ENCODE measurements around the gene HDDC2. TPM values are rescaled to one million over a fixed set of nuclear protein-coding genes. Genes with fewer than 3 reads are reported as not detected.
A peak's percentile ranks its signal among the peaks of the same experiment; 100 is the strongest.
"Not testable (repeated sequence)": the region's sequence is repeated elsewhere in the genome, so short reads cannot be mapped to it uniquely, and the experiment has no call there.

Gene HDDC2
- total RNA-seq, 2 experiments from 2014 or later, result 61.3 to 72.3 TPM

DNA sequence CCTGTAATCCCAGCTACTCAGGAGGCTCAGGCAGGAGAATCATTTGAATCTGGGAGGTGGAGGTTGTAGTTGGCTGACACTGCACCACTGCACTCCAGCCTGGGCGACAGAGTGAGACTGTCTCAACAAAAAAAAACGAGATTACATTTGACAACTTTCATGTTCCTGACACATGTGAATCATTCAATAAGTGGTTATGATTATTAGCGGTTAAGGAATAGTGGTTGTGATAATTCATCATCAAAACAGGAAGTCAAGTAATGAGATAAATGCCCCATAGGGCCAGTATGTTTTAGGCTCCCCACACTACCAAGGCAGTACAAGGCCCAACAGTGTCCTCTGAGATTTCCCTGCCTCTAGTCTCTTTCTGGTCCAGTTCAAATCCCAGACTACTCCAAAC is 2.5 kb downstream of the HDDC2 start:
- peak overlapping the region; percentile 5 for H3K27ac Mint-ChIP-seq
- POLR2A ChIA-PET, result interaction anchor here (0.8 kb wide), 1 partner anchor 481 kb away, joined by 3 read pairs; no protein-coding TSS in a partner anchor
- H3K4me1 Mint-ChIP-seq, result peaks cover 40% of the 10 kb centered on the region

GRCh38 chr6:125296471-125296870 is 5.3 kb downstream of the HDDC2 start:
- no peak overlapping the region for H3K4me3 Mint-ChIP-seq
- H3K4me1 Mint-ChIP-seq, result peaks cover 29% of the 10 kb centered on the region
- H3K27ac Mint-ChIP-seq, result no peak overlapping the region
- H3K9me3 Mint-ChIP-seq, result no peaks in the 10 kb centered on the region
- no peaks in the 10 kb centered on the region for H3K27me3 Mint-ChIP-seq
- DNase-seq, result no peak
- POLR2A ChIA-PET, result no interaction called here
- no peak for ATAC-seq (ENCODE audit: low read depth)
- peaks cover 58% of the 10 kb centered on the region for H3K36me3 Mint-ChIP-seq

More for the DNA sequence above, 2.5 kb downstream of the HDDC2 start:
- H3K27me3 Mint-ChIP-seq, result peaks cover 3% of the 10 kb centered on the region
- peaks cover 43% of the 10 kb centered on the region for H3K36me3 Mint-ChIP-seq
- no peaks in the 10 kb centered on the region for H3K9me3 Mint-ChIP-seq
- no peak for ATAC-seq (ENCODE audit: low read depth)
- peak overlapping the region; percentile 92 for H3K4me3 Mint-ChIP-seq
- no peak for DNase-seq

DNA sequence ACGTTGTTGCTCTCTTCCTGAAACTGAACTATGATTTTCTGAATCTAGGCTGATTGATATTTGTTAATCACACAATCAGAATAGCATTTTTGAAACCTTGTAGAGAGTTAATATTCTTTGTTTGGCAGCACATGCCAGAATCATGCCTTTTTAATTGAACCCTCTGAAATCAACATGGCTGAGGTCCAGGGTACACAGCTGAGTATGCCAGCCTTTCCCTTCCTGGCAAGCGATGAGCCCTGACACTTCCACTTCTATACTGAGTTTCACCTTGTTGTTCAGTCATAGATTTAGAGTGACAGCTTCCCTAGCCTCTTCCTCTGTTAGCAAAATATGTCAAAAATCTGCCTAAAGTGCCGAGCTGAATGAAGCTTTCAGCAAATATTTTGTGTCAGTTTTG is 6.8 kb downstream of the HDDC2 start:
- H3K4me1 Mint-ChIP-seq, result peaks cover 16% of the 10 kb centered on the region
- H3K36me3 Mint-ChIP-seq, result peaks cover 65% of the 10 kb centered on the region
- DNase-seq, result no peak
- no peak for ATAC-seq (ENCODE audit: low read depth)
- no peak overlapping the region for H3K27ac Mint-ChIP-seq
- POLR2A ChIA-PET, result no interaction called here
- H3K27me3 Mint-ChIP-seq, result no peaks in the 10 kb centered on the region
- H3K9me3 Mint-ChIP-seq, result no peaks in the 10 kb centered on the region
- no peak overlapping the region for H3K4me3 Mint-ChIP-seq

DNA sequence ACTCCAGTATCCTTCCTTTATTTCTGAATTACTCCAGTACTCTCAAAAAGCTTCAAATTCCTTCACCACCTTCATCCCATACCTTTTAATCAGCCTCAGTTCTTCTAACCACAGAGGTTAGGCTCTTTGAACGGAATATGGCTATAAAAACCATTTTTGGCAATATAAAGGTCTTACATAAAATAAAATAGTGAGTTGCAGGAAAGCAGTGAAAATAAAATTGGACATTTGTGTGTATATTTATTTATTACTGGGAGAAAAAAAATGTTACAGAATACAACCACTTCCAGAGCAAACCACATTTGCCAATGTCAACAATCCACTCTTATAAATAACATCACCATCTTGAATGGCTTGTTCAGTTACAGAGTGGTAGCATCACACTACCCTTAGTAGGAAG is 7.7 kb downstream of the HDDC2 start:
- no peak for ATAC-seq (ENCODE audit: low read depth)
- Mint-ChIP-seq H3K27ac (no peak overlapping the region), H3K9me3 (peaks cover 3% of the 10 kb centered on the region), H3K4me3 (no peak overlapping the region), H3K27me3 (no peaks in the 10 kb centered on the region), H3K36me3 (peaks cover 62% of the 10 kb centered on the region), H3K4me1 (peaks cover 11% of the 10 kb centered on the region)
- no peak for DNase-seq
- POLR2A ChIA-PET, result no interaction called here

- POLR2A ChIA-PET, result no interaction called here
- DNase-seq (no peak), ATAC-seq (ENCODE audit: low read depth) (no peak)
- Mint-ChIP-seq H3K27ac (no peak overlapping the region), H3K9me3 (peaks cover 3% of the 10 kb centered on the region), H3K4me1 (peaks cover 10% of the 10 kb centered on the region), H3K27me3 (no peaks in the 10 kb centered on the region), H3K36me3 (peaks cover 61% of the 10 kb centered on the region), H3K4me3 (no peak overlapping the region)
Measured at GRCh38 chr6:125293587-125293986, 8.2 kb downstream of the HDDC2 start.

DNA sequence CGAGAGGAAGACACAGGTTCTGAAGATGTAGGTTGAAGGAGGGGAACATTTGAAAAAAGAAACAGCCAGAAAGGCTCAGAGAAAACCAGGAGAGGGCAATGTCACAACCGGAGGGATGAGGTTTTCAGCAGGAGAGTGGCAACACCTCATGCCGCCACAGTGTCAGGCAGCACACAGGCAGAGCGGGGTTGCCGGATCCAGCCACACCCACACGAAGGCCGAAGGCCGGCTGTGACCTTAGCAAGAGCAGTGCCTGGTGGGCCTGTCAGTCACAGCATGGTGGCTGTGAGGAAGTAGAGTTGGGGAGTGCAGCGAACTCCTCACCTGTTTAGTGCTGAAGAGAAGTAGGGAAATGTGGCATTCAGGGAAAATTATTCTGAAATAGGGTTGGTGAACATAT is 14.0 kb downstream of the HDDC2 start:
- Mint-ChIP-seq H3K4me1 (peaks cover 6% of the 10 kb centered on the region), H3K9me3 (peaks cover 14% of the 10 kb centered on the region), H3K27ac (no peak overlapping the region), H3K4me3 (no peak overlapping the region), H3K27me3 (no peaks in the 10 kb centered on the region), H3K36me3 (peaks cover 80% of the 10 kb centered on the region)
- no peak for ATAC-seq (ENCODE audit: low read depth)
- POLR2A ChIA-PET, result no interaction called here
- no peak for DNase-seq

DNA sequence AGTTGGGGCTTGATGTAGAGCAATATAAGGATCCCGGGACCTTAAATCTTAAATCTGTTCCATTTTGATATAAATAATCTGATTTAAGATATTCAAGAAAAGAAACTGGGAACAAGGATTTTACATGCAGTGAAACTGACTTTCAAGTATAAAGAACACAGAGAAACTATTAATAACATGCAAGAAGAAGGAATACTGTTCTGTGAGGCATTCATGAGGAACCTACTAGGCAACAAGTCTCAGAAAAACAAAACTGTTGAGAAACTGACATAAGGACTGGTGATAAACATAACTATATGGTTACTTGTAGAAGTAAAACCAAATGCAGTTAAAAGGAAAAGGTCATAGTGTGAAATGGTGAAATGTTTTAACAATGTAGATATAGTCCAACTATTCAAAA is 15.8 kb downstream of the HDDC2 start:
- Mint-ChIP-seq H3K4me3 (no peak overlapping the region), H3K36me3 (peaks cover 78% of the 10 kb centered on the region), H3K9me3 (peaks cover 19% of the 10 kb centered on the region), H3K27ac (no peak overlapping the region), H3K4me1 (peaks cover 5% of the 10 kb centered on the region), H3K27me3 (no peaks in the 10 kb centered on the region)
- DNase-seq, result no peak
- POLR2A ChIA-PET, result no interaction called here
- no peak for ATAC-seq (ENCODE audit: low read depth)

DNA sequence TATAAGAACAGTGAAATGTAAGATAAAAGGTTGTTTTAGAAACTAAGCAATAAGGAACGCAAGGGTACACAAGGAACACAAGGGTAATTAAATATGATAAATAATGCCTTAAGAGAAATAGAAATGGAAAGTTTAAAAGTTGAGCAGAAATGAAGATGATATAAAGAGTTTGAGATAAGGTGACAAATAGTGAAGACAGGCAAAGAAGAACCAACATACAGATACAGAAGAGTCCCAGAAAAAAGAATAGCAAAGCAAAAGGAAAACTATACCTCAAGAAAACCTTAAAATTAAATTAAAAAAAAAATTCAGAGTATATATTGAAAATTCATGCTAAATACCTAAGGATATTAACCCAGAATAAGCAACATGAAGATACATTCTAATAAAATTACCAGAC is 16.4 kb downstream of the HDDC2 start:
- no peak overlapping the region for H3K27ac Mint-ChIP-seq
- H3K27me3 Mint-ChIP-seq, result no peaks in the 10 kb centered on the region
- H3K4me3 Mint-ChIP-seq, result no peak overlapping the region
- no peak for DNase-seq
- no peak for ATAC-seq (ENCODE audit: low read depth)
- POLR2A ChIA-PET, result no interaction called here
- peaks cover 81% of the 10 kb centered on the region for H3K36me3 Mint-ChIP-seq
- peaks cover 5% of the 10 kb centered on the region for H3K4me1 Mint-ChIP-seq
- peaks cover 19% of the 10 kb centered on the region for H3K9me3 Mint-ChIP-seq

- H3K4me3 Mint-ChIP-seq; H3K27me3 Mint-ChIP-seq; DNase-seq; H3K4me1 Mint-ChIP-seq; H3K27ac Mint-ChIP-seq; ATAC-seq (ENCODE audit: low read depth); POLR2A ChIA-PET: not testable (repeated sequence)
- Mint-ChIP-seq H3K36me3 (peaks cover 74% of the 10 kb centered on the region), H3K9me3 (peaks cover 14% of the 10 kb centered on the region)
Measured at GRCh38 chr6:125282470-125282869, 19.3 kb downstream of the HDDC2 start.

DNA sequence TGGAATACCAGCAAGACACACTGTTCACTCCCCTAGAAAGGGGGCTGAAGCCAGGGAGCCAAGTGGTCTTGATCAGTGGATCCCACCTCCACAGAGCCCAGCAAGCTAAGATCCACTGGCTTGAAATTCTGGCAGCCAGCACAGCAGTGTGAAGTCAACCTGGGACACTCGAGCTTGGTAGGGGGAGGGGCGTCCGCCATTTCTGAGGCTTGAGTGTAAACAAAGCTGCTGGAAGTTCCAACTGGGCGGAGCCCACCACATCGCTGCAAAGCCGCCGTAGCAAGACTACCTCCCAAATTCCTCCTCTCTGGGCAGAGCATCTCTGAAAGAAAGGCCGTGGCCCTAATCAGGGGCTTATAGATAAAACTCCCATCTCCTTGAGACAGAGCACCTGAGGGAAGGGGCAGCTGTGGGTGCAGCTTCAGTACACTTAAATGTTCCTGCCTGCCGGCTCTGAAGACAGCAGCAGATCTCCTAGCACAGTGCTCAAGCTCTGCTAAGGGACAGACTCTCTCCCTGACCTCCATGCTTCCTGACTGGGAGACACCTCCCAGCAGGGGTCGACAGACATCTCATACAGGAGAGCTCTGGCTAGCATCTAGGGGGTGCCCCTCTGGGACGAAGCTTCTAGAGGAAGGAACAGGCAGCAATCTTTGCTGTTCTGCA is 21.3 kb downstream of the HDDC2 start:
- H3K27me3 Mint-ChIP-seq; H3K27ac Mint-ChIP-seq; ATAC-seq (ENCODE audit: low read depth); H3K4me3 Mint-ChIP-seq; POLR2A ChIA-PET; DNase-seq: not testable (repeated sequence)
- peaks cover 64% of the 10 kb centered on the region for H3K36me3 Mint-ChIP-seq
- H3K9me3 Mint-ChIP-seq, result peaks cover 11% of the 10 kb centered on the region
- peaks cover 12% of the 10 kb centered on the region for H3K4me1 Mint-ChIP-seq

- ATAC-seq (ENCODE audit: low read depth) (no peak), DNase-seq (no peak)
- Mint-ChIP-seq H3K36me3 (peaks cover 64% of the 10 kb centered on the region), H3K4me1 (peaks cover 12% of the 10 kb centered on the region), H3K27ac (no peak overlapping the region), H3K27me3 (no peaks in the 10 kb centered on the region), H3K9me3 (peaks cover 9% of the 10 kb centered on the region), H3K4me3 (no peak overlapping the region)
- POLR2A ChIA-PET, result no interaction called here
Measured at GRCh38 chr6:125279961-125280360, 21.8 kb downstream of the HDDC2 start.

- ATAC-seq (ENCODE audit: low read depth) (no peak), DNase-seq (no peak)
- Mint-ChIP-seq H3K9me3 (peaks cover 5% of the 10 kb centered on the region), H3K4me3 (no peak overlapping the region), H3K27me3 (no peaks in the 10 kb centered on the region), H3K4me1 (peaks cover 8% of the 10 kb centered on the region), H3K36me3 (peaks cover 56% of the 10 kb centered on the region), H3K27ac (no peak overlapping the region)
- POLR2A ChIA-PET, result no interaction called here
Measured at GRCh38 chr6:125277838-125278237, 23.9 kb downstream of the HDDC2 start.

- ATAC-seq (ENCODE audit: low read depth), result no peak
- no peaks in the 10 kb centered on the region for H3K9me3 Mint-ChIP-seq
- no peak overlapping the region for H3K4me3 Mint-ChIP-seq
- POLR2A ChIA-PET, result no interaction called here
- peaks cover 43% of the 10 kb centered on the region for H3K36me3 Mint-ChIP-seq
- peak overlapping the region; percentile 7 for H3K27ac Mint-ChIP-seq
- H3K27me3 Mint-ChIP-seq, result no peaks in the 10 kb centered on the region
- peaks cover 7% of the 10 kb centered on the region for H3K4me1 Mint-ChIP-seq
- DNase-seq, result no peak
Measured at GRCh38 chr6:125275779-125276178, 26.0 kb downstream of the HDDC2 start.

GRCh38 chr6:125274935-125275334 is 26.8 kb downstream of the HDDC2 start:
- Mint-ChIP-seq H3K36me3 (peaks cover 36% of the 10 kb centered on the region), H3K4me1 (peaks cover 7% of the 10 kb centered on the region), H3K9me3 (no peaks in the 10 kb centered on the region), H3K27me3 (no peaks in the 10 kb centered on the region), H3K4me3 (no peak overlapping the region), H3K27ac (no peak overlapping the region)
- POLR2A ChIA-PET, result no interaction called here
- ATAC-seq (ENCODE audit: low read depth), result no peak
- DNase-seq, result no peak

Data from activated naive CD8-positive, alpha-beta T cell treated with anti-CD3 and anti-CD28 coated beads, Interleukin-2, amount 10 ng/mL, durations not matched to agents 7 days and 5 days (primary cell).